ENCODE results near the gene PTCH2.
A peak's percentile ranks its signal among the peaks of the same experiment; 100 is the strongest.
"Not testable (repeated sequence)": the region's sequence is repeated elsewhere in the genome, so short reads cannot be mapped to it uniquely, and the experiment has no call there.

The PTCH2 gene

DNA sequence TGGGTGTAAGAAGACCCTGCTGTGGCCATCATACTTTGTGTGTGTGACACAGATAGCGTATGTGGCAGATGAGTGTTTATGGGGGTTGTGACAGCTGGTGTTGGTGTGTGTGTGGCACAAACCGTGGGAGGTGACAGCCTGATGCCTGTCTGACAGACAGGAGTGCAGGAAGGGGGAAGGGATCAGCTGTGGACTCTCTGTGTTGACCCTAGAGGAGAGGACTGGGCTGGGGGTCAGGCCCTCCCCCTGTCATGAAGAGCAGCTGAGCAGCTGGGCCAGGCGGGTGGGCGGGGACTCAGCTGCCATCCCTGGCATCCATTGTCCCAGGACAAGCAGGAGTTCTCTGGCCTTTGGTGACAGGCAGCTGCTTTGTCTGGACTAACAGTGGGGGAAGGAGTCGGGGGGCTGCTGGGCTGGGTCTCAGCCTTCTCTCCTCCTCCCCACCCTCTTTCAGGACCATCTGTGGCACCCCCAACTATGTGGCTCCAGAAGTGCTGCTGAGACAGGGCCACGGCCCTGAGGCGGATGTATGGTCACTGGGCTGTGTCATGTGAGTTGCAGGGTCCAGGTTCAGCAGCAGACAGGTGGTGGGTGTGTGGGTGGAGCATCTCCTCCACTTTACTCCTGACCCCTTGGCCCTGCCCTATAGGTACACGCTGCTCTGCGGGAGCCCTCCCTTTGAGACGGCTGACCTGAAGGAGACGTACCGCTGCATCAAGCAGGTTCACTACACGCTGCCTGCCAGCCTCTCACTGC is 40.6 kb downstream of the PTCH2 start:
- no peak for DNase-seq

- DNase-seq: no peak
Measured at GRCh38 chr1:44801491-44802305, 41.4 kb downstream of the PTCH2 start.

GRCh38 chr1:44799770-44800584 is 43.1 kb downstream of the PTCH2 start, which contains the start of gene PLK3:
Gene PLK3, plus strand, starts transcription at chr1:44800377. Its CDS starts 87 bp downstream, at chr1:44800464.
- peak; percentile 99 for DNase-seq

DNA sequence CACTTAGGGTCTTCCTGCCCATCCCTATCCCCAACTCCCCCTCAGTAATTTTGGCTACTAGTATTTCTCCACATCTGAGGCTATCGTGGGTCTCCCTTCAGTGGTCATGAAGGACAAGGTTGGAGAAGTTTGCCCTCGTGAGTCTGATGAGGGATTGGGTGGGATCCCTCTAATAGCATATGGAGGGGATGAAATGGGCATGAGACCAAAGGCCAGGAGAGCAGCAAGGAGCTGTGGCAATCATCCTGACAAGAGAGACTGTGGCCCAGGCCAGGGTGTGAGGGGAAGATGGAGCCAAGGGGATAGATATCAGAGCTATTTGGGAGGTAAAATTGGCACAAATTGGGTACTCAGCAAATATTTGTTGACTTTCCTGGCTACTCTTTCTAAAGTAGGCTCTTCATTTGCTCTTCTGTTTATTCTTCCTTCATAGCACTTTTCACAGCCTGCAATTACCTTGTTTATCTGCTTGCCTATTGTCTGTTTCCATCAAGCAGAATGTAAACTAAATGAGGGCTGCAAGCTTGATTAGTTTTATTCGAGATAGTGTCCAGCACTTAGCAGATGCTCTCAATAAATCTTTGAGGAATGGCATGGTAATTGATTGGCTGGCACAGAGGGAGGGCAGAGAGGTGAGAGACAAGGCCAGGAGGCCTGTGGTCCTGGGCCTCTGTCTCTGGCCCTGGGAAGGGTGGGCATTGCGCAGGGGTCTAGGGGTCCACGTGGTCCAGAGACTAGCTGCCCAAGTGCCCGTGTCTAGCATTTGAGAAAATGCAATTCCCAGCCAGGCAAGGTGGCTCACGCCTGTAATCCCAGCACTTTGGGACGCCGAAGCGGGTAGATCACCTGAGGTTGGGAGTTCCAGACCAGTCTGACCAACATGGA is 44.3 kb downstream of the PTCH2 start:
- no peak for DNase-seq

DNA sequence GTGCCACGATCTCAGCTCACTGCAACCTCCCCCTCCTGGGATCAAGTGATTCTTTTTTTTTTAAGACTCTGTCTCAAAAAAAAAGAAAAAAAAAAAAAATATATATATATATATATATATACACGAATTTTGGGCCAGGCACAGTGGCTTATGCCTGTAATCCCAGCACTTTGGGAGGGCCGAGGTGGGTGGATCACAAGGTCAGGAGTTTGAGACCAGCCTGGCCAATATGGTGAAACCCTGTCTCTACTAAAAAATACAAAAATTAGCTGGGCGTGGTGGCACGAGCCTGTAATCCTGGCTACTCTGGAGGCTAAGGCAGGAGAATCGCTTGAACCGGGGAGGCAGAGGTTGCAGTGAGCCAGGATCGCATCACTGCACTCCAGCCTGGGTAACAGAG is 45.2 kb downstream of the PTCH2 start:
- DNase-seq: not testable (repeated sequence)

- DNase-seq: no peak
Measured at GRCh38 chr1:44792736-44793502, 50.1 kb downstream of the PTCH2 start.

DNA sequence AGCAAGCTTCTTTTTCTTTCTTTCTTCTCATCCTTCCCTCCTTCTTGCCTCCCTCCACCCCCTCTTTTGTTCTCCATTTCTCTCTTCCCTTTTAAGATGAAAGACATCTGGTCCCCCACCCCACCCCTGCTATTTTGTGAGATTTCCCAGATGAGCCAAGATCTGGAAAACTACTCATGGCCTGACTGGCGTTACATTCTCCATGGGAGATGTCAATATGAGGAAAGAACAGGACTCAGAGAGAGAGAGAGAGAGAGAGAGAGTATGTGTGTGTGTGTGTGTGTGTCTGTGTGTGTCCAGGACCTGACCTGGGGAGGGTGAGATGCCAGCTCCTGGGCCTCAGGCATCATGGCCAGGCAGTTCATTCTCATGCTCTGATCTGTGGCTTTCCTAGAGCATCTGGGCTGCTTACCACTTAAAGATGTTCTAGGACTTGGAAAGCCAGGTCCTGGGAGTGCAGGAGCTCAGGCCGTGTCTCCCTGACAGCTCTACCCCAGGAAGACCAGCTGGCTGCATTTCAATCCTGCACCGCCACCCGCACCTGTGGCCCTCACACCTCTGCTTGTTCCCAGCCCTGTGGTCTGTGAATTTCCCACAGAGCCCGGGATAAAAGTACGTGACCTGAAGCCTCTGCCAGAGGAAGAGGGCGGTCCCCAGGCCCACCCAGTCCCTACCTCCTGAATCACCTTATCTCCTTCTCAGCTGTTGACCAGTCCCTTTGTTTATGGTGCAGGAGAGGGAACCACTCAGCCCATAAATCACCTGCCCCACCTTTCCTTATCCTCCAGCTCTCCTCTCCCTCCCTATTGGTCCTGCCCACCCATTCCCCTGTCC is 51.9 kb downstream of the PTCH2 start:
- no peak for DNase-seq

- DNase-seq: no peak
Measured at GRCh38 chr1:44788120-44788860, 54.8 kb downstream of the PTCH2 start, which contains the start of gene BEST4. Gene BEST4, minus strand, starts transcription at chr1:44788170. Its CDS starts 465 bp downstream, at chr1:44787705.

DNA sequence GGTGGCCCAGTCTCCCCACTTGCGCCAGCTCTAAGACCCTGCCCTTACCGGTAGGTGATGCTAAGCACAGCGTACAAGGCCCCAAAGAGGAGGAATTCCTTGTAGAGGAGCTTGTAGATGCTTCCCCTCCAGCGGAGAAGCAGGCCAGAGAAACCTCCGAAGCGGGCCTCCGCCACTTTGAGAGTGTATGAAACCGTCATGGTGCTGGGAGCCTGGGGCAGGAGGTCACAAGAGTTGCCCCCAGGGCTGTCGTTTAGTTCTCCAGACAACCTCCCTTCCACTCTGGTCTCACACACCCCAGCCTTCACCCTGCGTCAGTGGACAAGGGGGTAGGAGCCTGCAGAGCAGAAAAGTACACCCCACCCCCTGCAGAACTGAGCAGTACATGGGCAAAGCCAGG is 55.5 kb downstream of the PTCH2 start:
- no peak for DNase-seq

DNA sequence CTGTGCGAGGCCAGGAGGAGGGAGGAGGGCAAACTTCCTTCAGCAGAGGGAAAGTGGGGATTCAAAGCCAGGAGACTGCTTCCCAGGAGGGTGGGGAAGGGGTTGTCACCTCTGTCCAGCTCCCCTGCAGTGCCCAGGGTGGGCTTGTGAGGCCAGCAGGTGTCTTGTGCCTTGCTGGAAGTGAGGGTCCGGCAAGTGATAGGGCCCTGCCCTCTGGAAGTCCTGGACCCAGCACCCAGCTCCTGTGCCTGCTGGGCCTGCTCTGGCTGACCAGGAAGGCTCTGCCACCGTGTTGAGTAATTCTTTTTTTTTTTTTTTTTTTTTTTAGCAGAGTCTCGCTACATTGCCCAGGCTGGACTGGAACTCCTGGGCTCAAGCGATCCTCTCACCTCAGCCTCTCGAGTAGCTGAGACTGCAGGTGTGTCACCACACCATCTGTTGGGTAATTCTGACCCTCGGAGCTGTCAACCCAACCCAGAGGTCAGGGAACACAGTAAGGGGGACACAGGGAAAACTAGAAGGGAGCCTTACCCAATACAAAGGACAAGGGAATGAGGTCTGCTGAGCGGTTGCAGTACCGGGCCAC is 56.1 kb downstream of the PTCH2 start:
- no peak for DNase-seq

- DNase-seq: peak; percentile 85
Measured at GRCh38 chr1:44786138-44786840, 56.8 kb downstream of the PTCH2 start.

DNA sequence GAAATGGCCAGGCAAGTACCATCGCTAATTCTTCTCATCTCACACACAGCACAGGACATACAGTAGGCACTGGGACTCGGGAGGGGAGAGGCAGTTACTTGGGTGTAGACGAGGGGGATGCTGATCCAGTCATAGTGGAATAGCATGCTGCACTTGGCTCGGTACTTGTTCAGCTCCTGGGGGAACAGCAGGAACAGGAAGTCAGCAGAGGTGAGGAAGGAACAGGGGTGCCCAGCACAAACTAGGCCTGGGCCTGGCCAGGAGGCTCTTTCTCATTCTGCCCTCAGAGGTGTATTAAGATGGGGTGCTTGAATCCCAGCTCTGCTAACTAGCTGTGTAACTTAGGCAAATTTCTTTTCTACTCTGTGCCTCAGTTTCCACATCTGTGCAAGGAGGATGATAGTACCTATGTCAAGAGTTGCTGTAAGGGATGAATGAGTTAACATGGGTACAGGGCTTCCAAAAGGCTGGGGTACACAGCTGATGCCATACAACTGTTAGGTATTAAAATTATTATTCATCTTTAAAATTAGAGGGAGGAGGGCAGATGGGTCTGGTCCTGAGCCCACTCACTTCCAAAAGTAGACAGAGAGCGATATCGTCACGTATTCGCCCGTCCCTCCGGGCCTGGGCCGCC is 57.4 kb downstream of the PTCH2 start:
- DNase-seq: no peak

DNA sequence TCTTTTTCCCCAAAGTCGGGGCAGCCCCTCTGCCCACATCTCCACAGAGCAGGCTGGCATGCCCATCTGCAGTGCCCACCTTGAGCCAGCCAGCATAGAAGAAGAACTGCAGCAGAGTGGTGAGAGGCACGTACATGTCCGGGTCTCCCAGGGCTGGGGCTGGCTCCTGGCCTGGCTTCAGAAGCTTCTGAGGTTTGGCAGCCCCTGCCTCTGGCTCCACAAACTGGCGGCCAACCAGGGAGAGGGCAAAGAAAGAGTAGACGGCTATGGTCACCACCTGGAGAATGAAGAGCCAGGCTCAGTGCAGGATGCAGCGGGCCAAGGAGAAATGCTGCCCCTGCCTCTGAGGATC is 58.0 kb downstream of the PTCH2 start:
- no peak for DNase-seq

DNA sequence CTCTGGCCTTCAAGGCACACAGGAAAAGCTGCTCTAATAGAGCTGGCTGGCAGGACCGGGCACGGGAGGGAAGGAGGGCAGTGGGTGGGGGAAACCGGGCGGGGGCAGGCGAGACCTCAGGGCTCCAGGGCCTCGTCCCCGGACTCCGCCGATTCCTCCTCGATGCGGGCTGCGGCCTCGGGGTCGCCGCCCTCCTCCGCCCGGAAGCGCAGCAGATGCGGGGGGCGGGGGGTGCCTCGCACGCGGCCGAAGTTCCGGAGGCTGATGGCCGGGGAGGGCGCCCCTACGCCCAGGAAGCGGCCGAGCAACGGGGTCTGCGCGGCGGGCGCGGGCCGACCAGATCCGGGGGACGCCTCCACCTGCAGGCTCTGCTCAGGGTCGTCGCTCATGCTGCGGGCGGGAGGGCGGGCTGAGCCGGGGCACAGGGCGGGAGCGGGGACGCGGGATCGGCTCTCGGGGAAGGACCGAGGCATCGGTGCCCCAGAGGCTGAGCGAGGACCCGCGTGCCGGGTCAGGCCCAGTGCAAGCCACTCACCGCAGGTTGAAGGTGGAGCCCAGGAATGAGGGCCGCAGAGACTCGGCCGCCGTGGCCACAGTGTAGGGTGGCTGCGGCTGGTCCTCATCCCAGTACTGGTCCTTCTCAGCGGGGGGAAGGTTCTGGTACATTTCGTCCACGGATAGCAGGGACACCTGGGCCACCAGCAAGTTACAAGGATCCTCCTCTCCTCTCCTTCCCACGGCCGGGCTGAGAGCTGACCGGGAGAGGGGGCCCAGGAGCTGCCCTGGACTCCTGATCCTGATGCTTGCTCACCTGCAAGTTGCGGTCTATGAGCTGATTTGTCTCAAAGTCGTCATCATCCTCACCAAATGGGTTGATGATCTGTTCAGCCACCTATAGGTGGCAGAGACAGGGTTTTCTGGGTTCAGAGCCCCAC is 58.7 kb downstream of the PTCH2 start:
- no peak for DNase-seq

DNA sequence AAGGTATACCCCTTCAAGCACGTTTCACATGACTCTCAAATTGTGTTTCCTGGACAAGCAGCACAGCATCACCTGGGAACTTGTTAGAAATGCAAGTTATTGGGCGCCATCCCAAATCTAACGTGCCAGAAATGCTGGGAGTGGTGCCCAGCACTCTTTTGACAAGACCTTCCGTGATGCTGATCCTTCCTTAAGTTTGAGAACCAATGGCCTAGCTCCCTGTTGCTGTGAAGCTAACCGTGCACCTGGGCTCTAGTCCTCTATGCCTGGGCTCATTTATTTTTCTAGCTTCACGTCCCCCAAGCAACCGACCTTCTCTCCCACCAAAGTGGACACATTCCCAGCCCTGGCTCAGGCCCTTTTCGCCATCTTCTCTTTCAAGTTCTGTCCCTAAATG is 59.4 kb downstream of the PTCH2 start:
- DNase-seq: no peak

DNA sequence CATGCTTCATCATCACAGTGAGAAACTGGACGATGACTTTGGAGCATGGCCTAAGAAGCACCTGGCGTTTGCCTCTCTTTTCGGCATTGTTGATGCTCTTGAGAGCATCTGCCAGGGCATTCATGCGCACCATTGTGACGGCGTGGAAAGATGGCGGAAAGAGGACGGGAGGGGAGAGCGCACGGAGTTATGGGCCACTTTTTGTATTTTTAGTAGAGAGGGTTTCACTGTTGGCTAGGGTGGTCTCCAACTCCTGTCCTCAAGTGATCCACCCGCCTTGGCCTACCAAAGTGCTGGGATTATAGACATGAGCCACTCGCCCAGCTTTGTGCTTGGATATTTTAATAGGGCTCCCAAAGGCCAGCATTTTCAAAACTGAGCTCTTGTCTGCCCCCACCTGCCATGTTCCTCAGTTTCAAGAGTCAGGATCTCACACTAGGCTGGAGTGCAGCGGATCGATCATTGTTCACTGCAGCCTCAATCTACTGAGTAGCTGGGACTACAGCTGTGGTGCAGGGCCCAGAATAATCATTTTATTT is 62.4 kb downstream of the PTCH2 start:
- no peak for DNase-seq

All from right forelimb (tissue), 1 donor.